ENCODE results near the gene AVL9. TPM values are rescaled to one million over a fixed set of nuclear protein-coding genes. Genes with fewer than 3 reads are reported as not detected.
A peak's percentile ranks its signal among the peaks of the same experiment; 100 is the strongest.
"Not testable (repeated sequence)": the region's sequence is repeated elsewhere in the genome, so short reads cannot be mapped to it uniquely, and the experiment has no call there.

The AVL9 gene
- 10 to 100 TPM; 35.9 to 42.2 TPM for total RNA-seq

DNA sequence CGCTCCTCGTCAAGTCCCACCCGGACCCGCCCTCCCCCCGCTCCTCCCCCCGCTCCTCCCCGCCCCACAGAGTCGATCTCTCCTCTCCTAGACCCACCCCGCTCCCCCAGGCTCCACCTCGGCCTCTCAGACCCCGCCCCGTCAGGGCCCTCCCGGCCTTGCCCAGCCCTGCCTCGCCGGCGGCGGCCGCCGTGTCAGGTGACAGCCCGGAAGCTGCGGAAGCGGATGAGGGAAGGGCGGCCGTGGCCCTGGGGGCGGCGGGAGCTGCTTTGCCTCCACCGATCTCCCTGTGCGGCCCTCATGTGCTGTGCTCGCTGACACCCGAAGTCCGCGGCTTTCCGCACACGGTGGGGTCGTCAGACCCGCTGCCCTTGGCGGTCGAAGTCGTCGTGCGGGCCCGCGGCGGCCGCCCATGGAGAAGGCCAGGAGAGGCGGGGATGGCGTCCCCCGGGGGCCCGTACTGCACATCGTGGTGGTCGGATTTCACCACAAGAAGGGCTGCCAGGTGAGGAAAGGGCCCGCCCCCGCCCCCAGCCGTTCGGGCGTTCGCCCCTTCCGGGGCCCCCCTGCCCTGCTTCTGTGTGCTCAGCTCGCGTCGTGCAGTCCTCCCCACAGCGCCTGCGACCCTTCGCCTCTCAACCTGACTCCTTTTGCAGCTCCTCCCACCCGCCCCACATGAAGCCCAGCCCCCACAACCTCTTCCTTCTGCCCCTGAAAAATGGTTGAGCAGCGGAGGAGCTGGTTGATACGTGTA is at the start of gene AVL9:
Gene AVL9 (plus strand): TSS at position 192 of the 754 bp plus-strand sequence. CDS start 221 bp downstream, at position 413.
- Mint-ChIP-seq H3K36me3 (peaks cover 13% of the 10 kb centered on the region), H3K27me3 (no peaks in the 10 kb centered on the region), H3K27ac (peak within 1 kb of the TSS; percentile 95), H3K9me3 (peaks cover 3% of the 10 kb centered on the region), H3K4me1 (peaks cover 30% of the 10 kb centered on the region), H3K4me3 (peak within 1 kb of the TSS; percentile 97)
- ATAC-seq (ENCODE audit: low read depth), result peak; percentile 91
- POLR2A ChIA-PET, result interaction anchor here (0.5 to 1.7 kb wide), 19 partner anchors 9 to 1902 kb away, joined by 3 to 9 read pairs (median 4); partner anchors contain the start of genes KBTBD2 and NT5C3A
- peak; percentile 99 for DNase-seq

DNA sequence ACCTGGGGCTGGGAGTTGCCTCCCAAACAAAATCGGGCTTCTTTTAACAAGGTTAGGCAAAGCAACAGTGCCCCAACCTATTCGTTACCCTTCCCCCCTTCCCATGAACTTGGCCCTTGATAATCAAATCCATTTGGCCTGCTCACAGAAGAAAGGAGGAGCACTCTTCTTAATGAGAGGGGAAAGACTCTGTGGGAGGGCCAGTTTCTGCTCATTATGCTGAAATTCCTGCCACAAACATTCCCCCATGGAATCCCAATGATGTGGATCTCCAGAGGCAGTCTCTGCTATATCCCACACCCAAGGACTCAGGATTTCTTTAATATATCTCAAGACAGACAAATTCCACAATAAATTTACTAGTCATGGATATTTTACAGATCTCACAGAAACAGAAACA is 48.1 kb upstream of the AVL9 start:
- Mint-ChIP-seq H3K27ac (no peak overlapping the region), H3K36me3 (no peaks in the 10 kb centered on the region), H3K9me3 (peaks cover 3% of the 10 kb centered on the region), H3K4me1 (no peaks in the 10 kb centered on the region), H3K4me3 (no peak overlapping the region), H3K27me3 (peaks cover 3% of the 10 kb centered on the region)
- POLR2A ChIA-PET, result no interaction called here
- DNase-seq (no peak), ATAC-seq (ENCODE audit: low read depth) (no peak)

DNA sequence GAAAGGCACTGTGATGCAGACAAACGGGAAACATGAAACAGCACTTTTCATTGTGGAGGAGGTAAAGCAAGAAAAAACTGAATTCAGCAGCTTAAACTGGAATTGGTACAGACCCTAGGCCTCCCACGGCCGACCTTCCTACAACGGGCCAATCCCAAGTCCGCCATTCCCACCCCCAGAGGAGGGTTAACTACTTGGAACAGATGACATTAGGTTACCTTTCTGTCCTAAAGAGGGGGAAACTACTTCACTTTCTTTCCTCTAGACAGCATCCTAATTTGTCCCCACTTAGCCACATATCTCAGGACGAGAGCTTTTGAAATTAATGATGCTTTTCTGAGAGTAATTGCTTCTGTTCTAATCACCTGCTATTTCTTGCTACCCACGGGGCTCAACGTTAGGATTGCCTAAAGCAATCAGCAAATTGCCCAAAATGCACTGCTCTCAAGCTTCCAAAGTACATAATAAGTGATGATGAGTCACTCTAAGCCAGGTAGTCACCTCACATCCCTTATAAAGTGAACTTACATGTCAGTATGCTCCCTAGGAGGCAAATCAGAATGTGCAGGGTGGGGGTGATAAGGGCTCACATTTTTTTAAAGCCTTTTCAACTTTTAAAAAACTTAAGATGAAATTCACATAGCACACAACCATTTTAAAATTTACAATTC is 41.8 kb upstream of the AVL9 start:
- Mint-ChIP-seq H3K9me3 (peaks cover 3% of the 10 kb centered on the region), H3K4me3 (no peak overlapping the region), H3K36me3 (no peaks in the 10 kb centered on the region), H3K27ac (no peak overlapping the region), H3K4me1 (no peaks in the 10 kb centered on the region), H3K27me3 (peaks cover 2% of the 10 kb centered on the region)
- ATAC-seq (ENCODE audit: low read depth) (no peak), DNase-seq (no peak)
- POLR2A ChIA-PET, result no interaction called here

DNA sequence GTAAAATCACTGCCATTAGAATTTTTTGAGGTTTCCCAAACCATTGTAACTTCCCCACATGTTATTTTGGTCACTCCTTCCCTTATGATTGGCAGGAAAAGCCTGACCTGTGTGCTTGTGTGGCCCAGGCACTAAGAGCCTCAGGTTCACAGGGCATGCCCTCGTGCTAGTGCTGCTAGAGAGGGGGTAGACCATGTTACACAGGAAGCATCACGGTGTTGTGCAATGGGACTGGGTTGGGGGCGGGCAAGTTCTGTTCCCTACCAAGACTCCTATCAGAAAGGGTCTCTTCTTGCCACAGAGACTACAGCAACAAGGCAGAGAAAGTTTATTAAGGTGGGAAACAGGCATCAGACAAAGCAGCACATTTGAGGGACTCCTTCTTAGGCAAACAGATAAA is 37.3 kb upstream of the AVL9 start:
- POLR2A ChIA-PET, result no interaction called here
- Mint-ChIP-seq H3K27me3 (no peaks in the 10 kb centered on the region), H3K27ac (no peak overlapping the region), H3K36me3 (no peaks in the 10 kb centered on the region), H3K4me1 (no peaks in the 10 kb centered on the region), H3K4me3 (no peak overlapping the region), H3K9me3 (no peaks in the 10 kb centered on the region)
- DNase-seq (no peak), ATAC-seq (ENCODE audit: low read depth) (no peak)

DNA sequence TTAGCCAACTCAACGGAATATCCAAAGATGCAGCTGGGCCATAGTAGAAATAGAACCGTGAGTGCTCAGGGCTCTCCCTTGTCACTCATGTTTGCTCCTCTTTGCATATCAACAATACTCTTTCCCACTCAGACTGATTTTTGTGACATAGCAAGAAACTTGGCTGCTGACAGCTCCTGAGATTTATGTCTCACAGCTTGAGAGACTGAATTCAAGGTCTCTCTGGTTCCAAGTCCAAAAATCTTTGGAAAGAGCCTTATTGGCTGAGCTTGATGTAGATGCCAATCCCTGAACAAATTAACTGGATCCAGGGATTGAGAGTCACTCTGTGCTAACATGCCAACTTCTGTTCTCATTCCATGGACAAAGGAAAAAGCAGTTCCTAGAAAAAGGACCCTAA is 35.5 kb upstream of the AVL9 start:
- no peak overlapping the region for H3K27ac Mint-ChIP-seq
- H3K36me3 Mint-ChIP-seq, result no peaks in the 10 kb centered on the region
- no peaks in the 10 kb centered on the region for H3K9me3 Mint-ChIP-seq
- H3K4me1 Mint-ChIP-seq, result no peaks in the 10 kb centered on the region
- H3K27me3 Mint-ChIP-seq, result no peaks in the 10 kb centered on the region
- no peak for DNase-seq
- H3K4me3 Mint-ChIP-seq, result no peak overlapping the region
- no peak for ATAC-seq (ENCODE audit: low read depth)
- POLR2A ChIA-PET, result no interaction called here

DNA sequence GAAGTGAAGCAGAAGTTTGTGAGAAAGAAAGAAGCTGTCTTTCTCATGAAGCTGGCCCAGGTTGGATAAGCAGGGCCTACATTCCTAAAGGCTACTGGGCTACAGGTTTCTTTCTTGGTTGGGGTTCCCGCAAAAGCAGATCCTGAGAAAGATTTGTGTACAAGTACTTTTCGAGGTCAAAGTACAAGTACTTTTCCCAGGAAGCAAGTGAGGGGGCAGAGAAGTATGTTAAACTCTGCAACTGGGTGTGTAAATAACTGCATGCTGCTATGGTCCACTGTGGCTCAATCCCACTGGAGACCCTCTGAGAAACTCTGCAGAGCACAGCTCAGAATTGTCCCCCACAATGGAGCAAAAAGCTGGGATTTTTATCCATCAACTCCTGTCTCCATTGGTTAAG is 33.8 kb upstream of the AVL9 start:
- Mint-ChIP-seq H3K9me3 (no peaks in the 10 kb centered on the region), H3K27me3 (no peaks in the 10 kb centered on the region), H3K4me3 (no peak overlapping the region)

DNA sequence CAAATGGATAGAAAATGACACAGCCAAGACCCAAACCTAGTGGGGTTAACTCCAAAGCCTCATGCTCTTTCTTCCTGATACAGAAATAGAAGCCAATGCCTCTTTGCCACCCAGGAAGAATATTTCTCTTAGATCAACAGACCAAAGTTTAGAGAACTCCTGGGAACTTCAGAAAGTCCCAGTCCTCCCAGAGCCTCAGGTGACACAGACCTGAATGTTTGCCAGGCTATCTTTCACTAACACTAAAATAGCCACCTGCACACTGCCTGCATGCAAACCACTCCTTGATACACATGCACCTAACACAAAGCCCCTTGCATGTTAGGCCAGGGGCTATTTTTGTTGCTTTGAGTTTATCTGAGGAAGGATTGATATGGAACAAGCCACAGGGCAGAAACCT is 32.8 kb upstream of the AVL9 start:
- POLR2A ChIA-PET, result no interaction called here
- Mint-ChIP-seq H3K27ac (no peak overlapping the region), H3K27me3 (no peaks in the 10 kb centered on the region), H3K9me3 (no peaks in the 10 kb centered on the region), H3K36me3 (no peaks in the 10 kb centered on the region), H3K4me1 (no peaks in the 10 kb centered on the region), H3K4me3 (no peak overlapping the region)
- ATAC-seq (ENCODE audit: low read depth) (no peak), DNase-seq (no peak)

More for the DNA sequence above, 33.8 kb upstream of the AVL9 start:
- DNase-seq, result no peak
- Mint-ChIP-seq H3K36me3 (no peaks in the 10 kb centered on the region), H3K27ac (no peak overlapping the region), H3K4me1 (no peaks in the 10 kb centered on the region)
- POLR2A ChIA-PET, result no interaction called here
- no peak for ATAC-seq (ENCODE audit: low read depth)

DNA sequence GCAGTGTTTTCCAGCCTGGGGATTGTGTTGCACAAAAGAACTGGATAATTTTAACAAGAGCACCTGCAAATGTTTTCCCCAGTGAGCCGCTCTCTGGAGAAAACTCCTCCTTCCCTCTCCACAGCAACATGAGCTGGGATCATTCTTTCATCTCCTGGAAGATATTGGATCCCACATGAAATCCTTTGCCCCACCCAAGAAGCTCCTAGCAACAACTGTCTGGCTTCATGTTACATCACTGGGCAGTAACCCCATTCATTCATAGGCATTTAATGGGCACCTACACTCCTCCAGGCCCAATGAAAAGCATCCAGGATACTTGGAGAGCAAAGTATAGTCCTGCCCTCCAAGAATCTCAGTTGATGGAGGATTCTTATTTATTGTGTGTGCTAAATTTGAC is 32.3 kb upstream of the AVL9 start:
- Mint-ChIP-seq H3K36me3 (no peaks in the 10 kb centered on the region), H3K9me3 (no peaks in the 10 kb centered on the region), H3K27ac (no peak overlapping the region), H3K4me1 (no peaks in the 10 kb centered on the region), H3K27me3 (no peaks in the 10 kb centered on the region), H3K4me3 (no peak overlapping the region)
- POLR2A ChIA-PET, result no interaction called here
- DNase-seq, result no peak
- ATAC-seq (ENCODE audit: low read depth), result no peak

DNA sequence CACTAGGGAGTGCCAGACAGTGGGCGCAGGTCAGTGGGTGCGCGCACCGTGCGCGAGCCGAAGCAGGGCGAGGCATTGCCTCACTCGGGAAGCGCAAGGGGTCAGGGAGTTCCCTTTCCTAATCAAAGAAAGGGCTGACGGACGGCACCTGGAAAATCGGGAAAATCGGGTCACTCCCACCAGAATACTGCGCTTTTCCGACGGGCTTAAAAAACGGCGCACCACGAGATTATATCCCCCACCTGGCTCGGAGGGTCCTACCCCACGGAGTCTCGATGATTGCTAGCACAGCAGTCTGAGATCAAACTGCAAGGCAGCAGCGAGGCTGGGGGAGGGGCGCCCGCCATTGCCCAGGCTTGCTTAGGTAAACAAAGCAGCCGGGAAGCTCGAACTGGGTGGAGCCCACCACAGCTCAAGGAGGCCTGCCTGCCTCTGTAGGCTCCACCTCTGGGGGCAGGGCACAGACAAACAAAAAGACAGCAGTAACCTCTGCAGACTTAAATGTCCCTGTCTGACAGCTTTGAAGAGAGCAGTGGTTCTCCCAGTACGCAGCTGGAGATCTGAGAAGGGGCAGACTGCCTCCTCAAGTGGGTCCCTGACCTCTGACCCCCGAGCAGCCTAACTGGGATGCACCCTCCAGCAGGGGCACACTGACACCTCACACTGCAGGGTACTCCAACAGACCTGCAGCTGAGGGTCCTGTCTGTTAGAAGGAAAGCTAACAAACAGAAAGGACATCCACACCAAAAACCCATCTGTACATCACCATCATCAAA is 30.5 kb upstream of the AVL9 start:
- H3K27ac Mint-ChIP-seq; POLR2A ChIA-PET; H3K27me3 Mint-ChIP-seq; H3K36me3 Mint-ChIP-seq; H3K9me3 Mint-ChIP-seq; ATAC-seq (ENCODE audit: low read depth); DNase-seq; H3K4me1 Mint-ChIP-seq; H3K4me3 Mint-ChIP-seq: not testable (repeated sequence)

DNA sequence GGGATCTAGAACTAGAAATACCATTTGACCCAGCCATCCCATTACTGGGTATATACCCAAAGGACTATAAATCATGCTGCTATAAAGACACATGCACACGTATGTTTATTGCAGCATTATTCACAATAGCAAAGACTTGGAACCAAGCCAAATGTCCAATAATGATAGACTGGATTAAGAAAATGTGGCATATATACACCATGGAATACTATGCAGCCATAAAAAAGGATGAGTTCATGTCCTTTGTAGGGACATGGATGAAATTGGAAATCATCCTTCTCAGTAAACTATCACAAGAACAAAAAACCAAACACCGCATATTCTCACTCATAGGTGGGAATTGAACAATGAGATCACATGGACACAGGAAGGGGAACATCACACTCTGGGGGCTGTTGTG is 25.3 kb upstream of the AVL9 start:
- ATAC-seq (ENCODE audit: low read depth); H3K27me3 Mint-ChIP-seq; H3K9me3 Mint-ChIP-seq; H3K4me1 Mint-ChIP-seq; POLR2A ChIA-PET; DNase-seq; H3K36me3 Mint-ChIP-seq; H3K27ac Mint-ChIP-seq; H3K4me3 Mint-ChIP-seq: not testable (repeated sequence)

DNA sequence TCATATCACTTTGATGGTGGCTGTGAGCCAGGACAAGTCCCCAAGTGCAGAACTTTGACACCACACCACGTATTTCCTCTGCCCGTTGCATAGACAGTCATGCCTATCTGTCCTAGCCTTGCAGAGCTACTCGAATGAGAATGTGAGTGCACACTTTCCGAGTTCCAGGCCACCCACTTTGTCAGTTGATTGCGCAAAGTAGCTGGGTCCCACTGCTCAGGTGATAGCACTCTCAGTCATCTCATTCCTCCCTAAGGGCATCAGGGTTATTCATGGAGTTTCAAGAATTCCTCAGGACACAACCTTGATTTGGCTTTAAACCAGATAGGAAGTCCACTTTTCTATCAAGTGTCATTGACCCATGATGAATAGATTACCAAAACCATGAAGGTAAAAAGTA is 24.4 kb upstream of the AVL9 start:
- H3K36me3 Mint-ChIP-seq, result no peaks in the 10 kb centered on the region
- no peaks in the 10 kb centered on the region for H3K9me3 Mint-ChIP-seq
- no peaks in the 10 kb centered on the region for H3K4me1 Mint-ChIP-seq
- DNase-seq (no peak), ATAC-seq (ENCODE audit: low read depth) (no peak)
- H3K4me3 Mint-ChIP-seq, result no peak overlapping the region
- H3K27ac Mint-ChIP-seq, result no peak overlapping the region
- POLR2A ChIA-PET, result no interaction called here
- H3K27me3 Mint-ChIP-seq, result no peaks in the 10 kb centered on the region

DNA sequence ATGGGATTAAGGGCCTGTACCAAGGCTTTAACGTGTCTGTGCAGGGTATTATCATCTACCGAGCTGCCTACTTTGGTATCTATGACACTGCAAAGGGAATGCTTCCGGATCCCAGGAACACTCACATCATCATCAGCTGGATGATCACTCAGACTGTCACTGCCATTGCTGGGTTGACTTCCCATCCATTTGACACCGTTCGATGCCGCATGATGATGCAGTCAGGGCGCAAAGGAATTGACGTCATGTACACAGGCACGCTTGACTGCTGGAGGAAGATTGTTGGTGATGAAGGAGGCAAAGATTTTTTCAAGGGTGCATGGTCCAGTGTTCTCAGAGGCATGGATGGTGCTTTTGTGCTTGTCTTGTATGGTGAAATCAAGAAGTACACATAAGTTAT is 23.3 kb upstream of the AVL9 start:
- H3K27ac Mint-ChIP-seq, result no peak overlapping the region
- POLR2A ChIA-PET, result no interaction called here
- no peaks in the 10 kb centered on the region for H3K36me3 Mint-ChIP-seq
- no peaks in the 10 kb centered on the region for H3K9me3 Mint-ChIP-seq
- no peak for ATAC-seq (ENCODE audit: low read depth)
- H3K27me3 Mint-ChIP-seq, result no peaks in the 10 kb centered on the region
- H3K4me1 Mint-ChIP-seq, result no peaks in the 10 kb centered on the region
- H3K4me3 Mint-ChIP-seq, result no peak overlapping the region
- no peak for DNase-seq

DNA sequence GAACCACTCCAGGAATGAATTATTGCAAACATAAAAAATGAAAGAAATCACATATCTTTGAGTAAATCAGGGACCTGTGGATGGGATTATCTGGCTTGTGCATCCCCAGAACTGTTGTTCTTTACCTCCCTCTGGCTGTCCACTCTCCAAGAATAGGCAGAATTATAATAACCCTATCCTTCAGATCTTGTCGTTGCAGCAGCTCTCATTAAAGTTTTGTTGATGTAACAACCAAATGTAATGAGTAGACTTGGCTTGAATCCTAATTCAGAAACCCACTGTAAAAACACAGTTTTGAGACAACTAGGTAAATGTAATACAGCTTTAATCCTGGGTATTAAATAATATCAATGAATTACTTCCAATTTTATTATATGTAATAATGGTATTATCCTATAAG is 21.3 kb upstream of the AVL9 start:
- H3K27ac Mint-ChIP-seq, result no peak overlapping the region
- no peak for DNase-seq
- no peaks in the 10 kb centered on the region for H3K36me3 Mint-ChIP-seq
- H3K4me3 Mint-ChIP-seq, result no peak overlapping the region
- no peaks in the 10 kb centered on the region for H3K4me1 Mint-ChIP-seq
- H3K27me3 Mint-ChIP-seq, result no peaks in the 10 kb centered on the region
- POLR2A ChIA-PET, result no interaction called here
- H3K9me3 Mint-ChIP-seq, result no peaks in the 10 kb centered on the region
- ATAC-seq (ENCODE audit: low read depth), result no peak
